HK-2 (cell line): ENCODE data around the gene TEAD4.

Experiments
- DNase-seq: peaks from one replicate; pipeline ENCODE4 v3.0.0-alpha.2; 2018; ENCODE audit not compliant: unreplicated experiment

Gene TEAD4

GRCh38 chr12:3081091-3081490, 121.9 kb downstream of the TEAD4 start:
- no peak for DNase-seq

GRCh38 chr12:3081886-3082285, 122.7 kb downstream of the TEAD4 start:
- DNase-seq = no peak

GRCh38 chr12:3083241-3083920, 124.2 kb downstream of the TEAD4 start:
- DNase-seq = no peak

- DNase-seq = no peak
Observed at GRCh38 chr12:3083921-3084347, 124.7 kb downstream of the TEAD4 start.

- no peak for DNase-seq
Observed at GRCh38 chr12:3084742-3085141, 125.5 kb downstream of the TEAD4 start.

- DNase-seq = no peak
Observed at GRCh38 chr12:3085341-3086139, 126.3 kb downstream of the TEAD4 start.

GRCh38 chr12:3086211-3086610, 127.0 kb downstream of the TEAD4 start:
- no peak for DNase-seq

- DNase-seq = no peak
Observed at GRCh38 chr12:3086729-3087323, 127.6 kb downstream of the TEAD4 start.

GRCh38 chr12:3087758-3088650, 128.8 kb downstream of the TEAD4 start:
- no peak for DNase-seq

GRCh38 chr12:3089588-3089987, 130.4 kb downstream of the TEAD4 start:
- no peak for DNase-seq
